ENCODE measurements around the gene ACVRL1.

GRCh38 chr12:51871126-51871525, 36.2 kb upstream of the ACVRL1 start:
- no peak for TF ChIP-seq POLR2A (IDR thresholded peaks at IDR 0.05; ENCODE audit: extremely low read depth, insufficient read length)
- TF ChIP-seq, protein P1, sequence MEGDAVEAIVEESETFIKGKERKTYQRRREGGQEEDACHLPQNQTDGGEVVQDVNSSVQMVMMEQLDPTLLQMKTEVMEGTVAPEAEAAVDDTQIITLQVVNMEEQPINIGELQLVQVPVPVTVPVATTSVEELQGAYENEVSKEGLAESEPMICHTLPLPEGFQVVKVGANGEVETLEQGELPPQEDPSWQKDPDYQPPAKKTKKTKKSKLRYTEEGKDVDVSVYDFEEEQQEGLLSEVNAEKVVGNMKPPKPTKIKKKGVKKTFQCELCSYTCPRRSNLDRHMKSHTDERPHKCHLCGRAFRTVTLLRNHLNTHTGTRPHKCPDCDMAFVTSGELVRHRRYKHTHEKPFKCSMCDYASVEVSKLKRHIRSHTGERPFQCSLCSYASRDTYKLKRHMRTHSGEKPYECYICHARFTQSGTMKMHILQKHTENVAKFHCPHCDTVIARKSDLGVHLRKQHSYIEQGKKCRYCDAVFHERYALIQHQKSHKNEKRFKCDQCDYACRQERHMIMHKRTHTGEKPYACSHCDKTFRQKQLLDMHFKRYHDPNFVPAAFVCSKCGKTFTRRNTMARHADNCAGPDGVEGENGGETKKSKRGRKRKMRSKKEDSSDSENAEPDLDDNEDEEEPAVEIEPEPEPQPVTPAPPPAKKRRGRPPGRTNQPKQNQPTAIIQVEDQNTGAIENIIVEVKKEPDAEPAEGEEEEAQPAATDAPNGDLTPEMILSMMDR (IDR thresholded peaks at IDR 0.05; ENCODE audit: low read depth, low read length): peak; percentile 55
